ENCODE measurements around the gene RTN3. TPM values are rescaled to one million over a fixed set of nuclear protein-coding genes. Genes with fewer than 3 reads are reported as not detected.

The RTN3 gene
- total RNA-seq, 2 experiments from 2014 or later: 46.7 to 47.6 TPM

GRCh38 chr11:63749624-63750023 lies 68.3 kb downstream of the RTN3 start:
- no peak for DNase-seq
- Mint-ChIP-seq H3K27me3 (ENCODE audit: low read depth) (no peaks in the 10 kb centered on the region), H3K27ac (no peak overlapping the region), H3K4me1 (ENCODE audit: low read depth) (no peaks in the 10 kb centered on the region), H3K36me3 (ENCODE audit: low read depth) (peaks cover 6% of the 10 kb centered on the region), H3K4me3 (no peak overlapping the region), H3K9me3 (no peaks in the 10 kb centered on the region)
- intact Hi-C loops (cut with micrococcal nuclease): no loop called here
- CTCF ChIA-PET: interaction anchor here (0.7 to 2.2 kb wide), 3 partner anchors 10 to 32 kb away, joined by 4 to 7 read pairs (median 5); no protein-coding TSS in a partner anchor

GRCh38 chr11:63756919-63757761 lies 75.8 kb downstream of the RTN3 start:
- Mint-ChIP-seq H3K9me3 (no peaks in the 10 kb centered on the region), H3K36me3 (ENCODE audit: low read depth) (no peaks in the 10 kb centered on the region)

DNA sequence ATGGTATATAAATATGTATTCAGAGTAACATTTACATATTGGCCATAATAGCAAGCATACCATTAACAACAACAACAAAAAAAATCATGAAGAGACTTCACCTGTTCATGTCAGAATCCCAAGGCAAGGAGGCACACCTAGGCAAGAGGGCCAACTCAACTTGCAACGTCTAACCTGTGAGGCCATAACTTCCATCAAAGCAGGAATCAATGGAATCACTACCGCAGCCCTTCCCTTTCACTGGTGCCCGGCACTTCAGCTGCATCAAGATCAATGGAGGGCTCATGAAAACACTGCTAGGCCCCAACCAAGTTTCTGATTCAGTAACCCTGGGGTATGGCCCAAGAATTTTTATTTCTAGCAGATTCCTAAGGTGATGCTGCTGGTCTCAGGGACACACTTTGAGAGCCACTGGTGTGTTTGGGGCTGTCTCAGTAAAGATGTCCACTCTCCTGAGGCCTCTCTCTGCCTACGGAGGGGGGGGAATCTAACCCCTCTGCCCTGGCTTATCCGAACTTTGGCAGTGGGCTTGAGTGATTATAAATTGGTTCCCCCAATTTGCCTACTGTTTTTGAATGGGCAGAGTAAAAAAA lies 79.3 kb downstream of the RTN3 start:
- intact Hi-C loops (cut with micrococcal nuclease): no loop called here
- CTCF ChIA-PET: no interaction called here
- Mint-ChIP-seq H3K27ac (no peak overlapping the region), H3K27me3 (ENCODE audit: low read depth) (no peaks in the 10 kb centered on the region), H3K36me3 (ENCODE audit: low read depth) (no peaks in the 10 kb centered on the region), H3K9me3 (no peaks in the 10 kb centered on the region), H3K4me1 (ENCODE audit: low read depth) (no peaks in the 10 kb centered on the region), H3K4me3 (no peak overlapping the region)
- DNase-seq: no peak

More at GRCh38 chr11:63756919-63757761, 75.8 kb downstream of the RTN3 start:
- CTCF ChIA-PET: interaction anchor here (0.7 to 2.8 kb wide), 3 partner anchors 11 to 19 kb away, joined by 3 to 10 read pairs (median 4); partner anchors contain the start of gene ZFTA
- no peak overlapping the region for H3K27ac Mint-ChIP-seq
- intact Hi-C loops (cut with micrococcal nuclease): no loop called here
- no peaks in the 10 kb centered on the region for H3K27me3 Mint-ChIP-seq (ENCODE audit: low read depth)
- no peak overlapping the region for H3K4me3 Mint-ChIP-seq
- no peaks in the 10 kb centered on the region for H3K4me1 Mint-ChIP-seq (ENCODE audit: low read depth)
- DNase-seq: no peak

- CTCF ChIA-PET: no interaction called here
- no peaks in the 10 kb centered on the region for H3K4me1 Mint-ChIP-seq (ENCODE audit: low read depth)
- no peak for DNase-seq
- H3K27me3 Mint-ChIP-seq (ENCODE audit: low read depth): no peaks in the 10 kb centered on the region
- intact Hi-C loops (cut with micrococcal nuclease): no loop called here
- H3K36me3 Mint-ChIP-seq (ENCODE audit: low read depth): no peaks in the 10 kb centered on the region
- H3K4me3 Mint-ChIP-seq: no peak overlapping the region
- H3K9me3 Mint-ChIP-seq: no peaks in the 10 kb centered on the region
- no peak overlapping the region for H3K27ac Mint-ChIP-seq
Measured at GRCh38 chr11:63761188-63761587, 79.9 kb downstream of the RTN3 start.

GRCh38 chr11:63761931-63762653 lies 80.8 kb downstream of the RTN3 start:
- Mint-ChIP-seq H3K27me3 (ENCODE audit: low read depth) (no peaks in the 10 kb centered on the region), H3K27ac (no peak overlapping the region), H3K9me3 (no peaks in the 10 kb centered on the region), H3K4me3 (no peak overlapping the region), H3K4me1 (ENCODE audit: low read depth) (no peaks in the 10 kb centered on the region), H3K36me3 (ENCODE audit: low read depth) (no peaks in the 10 kb centered on the region)
- CTCF ChIA-PET: no interaction called here
- intact Hi-C loops (cut with micrococcal nuclease): no loop called here
- no peak for DNase-seq

- CTCF ChIA-PET: no interaction called here
- Mint-ChIP-seq H3K4me1 (ENCODE audit: low read depth) (peaks cover 6% of the 10 kb centered on the region), H3K27ac (no peak overlapping the region), H3K27me3 (ENCODE audit: low read depth) (no peaks in the 10 kb centered on the region), H3K9me3 (no peaks in the 10 kb centered on the region), H3K36me3 (ENCODE audit: low read depth) (peaks cover 2% of the 10 kb centered on the region), H3K4me3 (no peak overlapping the region)
- DNase-seq: no peak
- intact Hi-C loops (cut with micrococcal nuclease): no loop called here
Measured at GRCh38 chr11:63762654-63763495, 81.6 kb downstream of the RTN3 start.

GRCh38 chr11:63763496-63764339 lies 82.4 kb downstream of the RTN3 start:
- intact Hi-C loops (cut with micrococcal nuclease): no loop called here
- H3K27ac Mint-ChIP-seq: no peak overlapping the region
- H3K36me3 Mint-ChIP-seq (ENCODE audit: low read depth): peaks cover 2% of the 10 kb centered on the region
- H3K9me3 Mint-ChIP-seq: no peaks in the 10 kb centered on the region
- no peaks in the 10 kb centered on the region for H3K27me3 Mint-ChIP-seq (ENCODE audit: low read depth)
- H3K4me1 Mint-ChIP-seq (ENCODE audit: low read depth): peaks cover 6% of the 10 kb centered on the region
- H3K4me3 Mint-ChIP-seq: no peak overlapping the region
- DNase-seq: no peak
- CTCF ChIA-PET: interaction anchor here (0.6 kb wide), 1 partner anchor 24 kb away, joined by 3 read pairs; no protein-coding TSS in a partner anchor

GRCh38 chr11:63764340-63764678 lies 83.0 kb downstream of the RTN3 start:
- Mint-ChIP-seq H3K27me3 (ENCODE audit: low read depth) (no peaks in the 10 kb centered on the region), H3K27ac (no peak overlapping the region), H3K36me3 (ENCODE audit: low read depth) (peaks cover 2% of the 10 kb centered on the region), H3K4me1 (ENCODE audit: low read depth) (peaks cover 6% of the 10 kb centered on the region), H3K9me3 (no peaks in the 10 kb centered on the region), H3K4me3 (no peak overlapping the region)
- DNase-seq: no peak
- CTCF ChIA-PET: no interaction called here
- intact Hi-C loops (cut with micrococcal nuclease): no loop called here

DNA sequence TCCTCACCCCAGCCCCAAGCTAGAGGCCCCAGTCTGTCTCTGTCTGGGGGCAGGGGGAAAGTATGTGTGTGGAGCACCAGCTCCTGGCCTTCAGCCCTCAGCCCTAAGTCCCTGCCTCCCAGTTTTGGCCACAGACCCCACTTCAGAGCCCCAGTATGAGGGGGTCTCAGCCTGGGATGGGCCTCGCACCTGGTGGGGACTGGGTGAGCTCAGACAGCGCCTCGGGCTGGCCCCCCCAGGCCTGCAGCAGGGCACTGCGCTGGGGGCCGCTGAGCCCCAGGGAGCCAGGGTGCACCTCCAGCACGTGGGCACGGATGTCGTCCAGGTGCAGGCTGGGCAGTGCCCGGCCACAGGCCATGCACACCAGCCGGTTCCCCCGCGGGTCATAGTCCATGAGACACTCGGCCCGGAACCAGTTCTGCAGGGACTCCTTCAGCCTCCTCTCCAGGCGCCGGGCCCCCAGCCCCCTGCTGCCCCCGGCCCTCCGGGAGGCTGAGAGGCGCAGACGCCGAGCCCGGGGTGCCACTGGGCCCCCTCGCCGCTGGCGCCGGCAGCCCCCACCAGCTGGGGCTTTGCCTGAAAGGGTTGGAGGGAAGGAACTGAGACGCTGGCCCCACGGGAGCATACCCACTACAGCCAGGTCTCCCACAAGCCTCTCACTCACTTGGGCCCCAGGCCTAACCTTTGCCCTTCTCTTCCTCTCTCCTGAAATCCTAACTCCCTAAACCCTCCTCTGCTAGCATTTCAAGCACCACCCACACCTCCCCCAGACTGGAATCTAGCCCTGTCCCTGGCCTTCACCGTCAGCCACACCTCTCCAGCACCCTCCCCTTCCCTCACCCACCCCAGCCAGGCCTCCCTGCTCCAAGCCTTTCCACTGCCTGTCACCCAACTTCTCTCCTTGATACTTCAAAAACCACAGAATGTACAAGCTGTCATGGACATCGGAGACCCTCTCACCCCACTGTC lies 83.7 kb downstream of the RTN3 start:
- H3K27ac Mint-ChIP-seq: no peak overlapping the region
- intact Hi-C loops (cut with micrococcal nuclease): loop anchor here (5.0 kb wide), 1 partner anchor 172 kb away; the partner anchor contains the start of gene NAA40
- H3K36me3 Mint-ChIP-seq (ENCODE audit: low read depth): peaks cover 2% of the 10 kb centered on the region
- CTCF ChIA-PET: no interaction called here
- H3K4me1 Mint-ChIP-seq (ENCODE audit: low read depth): peaks cover 8% of the 10 kb centered on the region
- peaks cover 3% of the 10 kb centered on the region for H3K27me3 Mint-ChIP-seq (ENCODE audit: low read depth)
- no peak overlapping the region for H3K4me3 Mint-ChIP-seq
- no peak for DNase-seq
- H3K9me3 Mint-ChIP-seq: no peaks in the 10 kb centered on the region

DNA sequence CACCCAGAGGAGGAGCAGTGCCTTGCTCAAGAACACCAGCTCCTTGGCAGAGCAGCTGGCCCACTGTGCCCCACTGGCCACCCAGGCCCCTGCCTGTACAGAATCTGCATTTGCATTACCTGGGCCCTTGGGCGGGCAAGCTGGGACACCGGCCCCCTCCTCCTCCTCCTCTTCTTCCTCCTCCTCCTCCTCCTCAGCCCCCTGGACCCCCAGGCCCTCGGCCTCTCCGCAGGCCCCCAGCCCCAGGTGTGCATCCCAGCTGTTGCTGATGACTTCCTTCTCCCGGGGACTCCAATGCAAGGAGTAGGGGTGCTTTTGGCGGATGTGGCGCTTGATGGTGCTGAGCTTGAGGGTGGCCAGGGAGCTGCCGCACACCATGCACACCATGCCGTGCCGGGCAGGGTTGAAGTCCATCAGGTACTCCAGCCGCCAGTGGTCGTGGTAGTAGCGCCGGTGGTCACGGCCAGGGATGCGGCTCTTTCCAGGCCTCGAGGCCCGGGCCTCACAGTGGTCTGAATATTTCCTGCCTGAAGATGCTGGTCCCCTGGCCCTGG lies 84.5 kb downstream of the RTN3 start:
- CTCF ChIA-PET: interaction anchor here (1.5 to 2.9 kb wide), 2 partner anchors 72 to 179 kb away, joined by 7 to 17 read pairs; no protein-coding TSS in a partner anchor
- intact Hi-C loops (cut with micrococcal nuclease): loop anchor here (5.0 kb wide), 1 partner anchor 172 kb away; the partner anchor contains the start of gene NAA40
- no peak overlapping the region for H3K4me3 Mint-ChIP-seq

More for the DNA sequence above, 84.5 kb downstream of the RTN3 start:
- H3K4me1 Mint-ChIP-seq (ENCODE audit: low read depth): peaks cover 11% of the 10 kb centered on the region
- H3K27me3 Mint-ChIP-seq (ENCODE audit: low read depth): peaks cover 8% of the 10 kb centered on the region
- DNase-seq: no peak
- peaks cover 2% of the 10 kb centered on the region for H3K36me3 Mint-ChIP-seq (ENCODE audit: low read depth)
- no peaks in the 10 kb centered on the region for H3K9me3 Mint-ChIP-seq
- H3K27ac Mint-ChIP-seq: no peak overlapping the region
